HepG2 (cell line): ENCODE measurements around the gene ARHGAP9. TPM values are rescaled to one million over a fixed set of nuclear protein-coding genes. Genes with fewer than 3 reads are reported as not detected.

Experiments
- ATAC-seq: fragments of 200-7000 bp; cut with Tn5 transposase; 3 replicates; pipeline ENCODE4 v1.9.1; 2020; ENCODE audit warnings: mild to moderate bottlenecking, moderate library complexity
- BruUV-seq: library from RNA; stranded (reverse); fragments of 400-500 nt; replicated peaks from 2 replicates; lab custom pipeline; 2021; lab: Mats Ljungman, UMichigan
- CTCF ChIA-PET: fragments of 300-600 bp; formaldehyde crosslinking; extraction: SDS; loops from one replicate; lab custom pipeline; 2021; ENCODE audit warnings: low total read pairs, inconsistent platforms, low intra/inter-chr PET ratio; lab: Yijun Ruan, JAX
- POLR2A ChIA-PET: fragments of 350-600 bp; sonication (Branson Sonifier 250); formaldehyde crosslinking; loops from one replicate; lab custom pipeline; 2020; ENCODE audit warnings: antibody characterized with exemption, inconsistent platforms; lab: Yijun Ruan, JAX
- DNase-seq: peaks from one replicate; pipeline ENCODE4 v3.0.0-alpha.2; 2015; ENCODE audit warnings: low spot score
- FAIRE-seq: peaks from 3 replicates; lab custom pipeline; 2011; peaks lifted over from hg19 to GRCh38; lab: Jason Lieb, UNC
- H2AFZ ChIP-seq: one replicate; pipeline ENCODE4 v1.6.1; 2011; ENCODE audit warnings: low read length, inconsistent platforms
- H3K27ac ChIP-seq: fragments of 300-600 bp; 3 replicates; pipeline ENCODE4 v1.8.0; 2011; ENCODE audit warnings: mixed run types, mild to moderate bottlenecking, mixed read lengths, low read length, inconsistent platforms; ENCODE audit not compliant: insufficient read depth; ENCODE audit errors: extremely low read length
- H3K27me3 ChIP-seq, 2 experiments: fragments of 200-600 bp in 1 of 2; 2 replicates in 1 of 2; 3 replicates in 1 of 2; pipeline versions ENCODE4 v1.6.0 to v1.8.0; 2011; ENCODE audit warnings: low read length in 2 of 2, mild to moderate bottlenecking in 2 of 2, moderate library complexity in 2 of 2, inconsistent platforms in 1 of 2; ENCODE audit not compliant: insufficient read depth in 2 of 2, control insufficient read depth in 1 of 2
- H3K36me3 ChIP-seq, 2 experiments: fragments of 200-600 bp in 1 of 2; replicated peaks in 1 of 2; 2 replicates in 1 of 2; 3 replicates in 1 of 2; pipeline versions ENCODE4 v1.5.1 to v1.8.0; 2011; ENCODE audit warnings: low read length in 2 of 2, inconsistent platforms in 1 of 2; ENCODE audit not compliant: insufficient read depth in 2 of 2, control insufficient read depth in 1 of 2
- H3K4me1 ChIP-seq: 2 replicates; pipeline ENCODE4 v1.5.1; 2012; ENCODE audit warnings: low read length, inconsistent platforms; ENCODE audit not compliant: insufficient read depth
- H3K4me2 ChIP-seq: 2 replicates; pipeline ENCODE4 v1.6.0; 2011; ENCODE audit warnings: low read depth, low read length, inconsistent platforms
- H3K4me3 ChIP-seq, 3 experiments: fragments of 200-600 bp in 1 of 3; sonication (generic), shearing (Covaris generic) in 1 of 3; replicated peaks in 1 of 3; 2 replicates each; pipeline ENCODE4 v1.5.1; 2011 to 2016; ENCODE audit warnings: low read length in 3 of 3, inconsistent platforms in 2 of 3, low read depth in 2 of 3, mild to moderate bottlenecking in 2 of 3, control low read depth in 1 of 3, mixed read lengths in 1 of 3; ENCODE audit not compliant: insufficient read depth in 1 of 3
- H3K79me2 ChIP-seq: one replicate; pipeline ENCODE4 v1.6.1; 2011; ENCODE audit warnings: low read length, inconsistent platforms; ENCODE audit not compliant: insufficient read depth
- H3K9ac ChIP-seq: 2 replicates; pipeline ENCODE4 v1.6.0; 2011; ENCODE audit warnings: mild to moderate bottlenecking, low read depth, low read length, inconsistent platforms; ENCODE audit not compliant: insufficient read depth
- H3K9me3 ChIP-seq: 2 replicates; pipeline ENCODE4 v1.5.1; 2012; ENCODE audit warnings: mild to moderate bottlenecking, low read length
- H4K20me1 ChIP-seq: 2 replicates; pipeline ENCODE4 v1.6.0; 2011; ENCODE audit warnings: inconsistent platforms, mild to moderate bottlenecking, low read length, moderate library complexity; ENCODE audit not compliant: insufficient read depth
- ATM ChIP-seq: fragments of 450-650 bp; IDR thresholded peaks from 2 replicates; pipeline ENCODE4 v1.7.1; 2017; ENCODE audit warnings: mild to moderate bottlenecking, borderline replicate concordance
- BHLHE40 ChIP-seq: IDR thresholded peaks from 2 replicates; pipeline ENCODE4 v1.6.1; 2011; ENCODE audit warnings: low read length, improper control_type of control experiment
- CBFB ChIP-seq: sonication (generic); formaldehyde crosslinking; IDR thresholded peaks from 2 replicates; pipeline ENCODE4 v1.4.0; 2020; ENCODE audit warnings: missing genetic modification reagents
- CCDC6 ChIP-seq: sonication (generic); formaldehyde crosslinking; IDR thresholded peaks from 2 replicates; pipeline ENCODE4 v1.8.1; 2022; ENCODE audit warnings: mild to moderate bottlenecking, missing genetic modification reagents, moderate library complexity
- GTF2F1 ChIP-seq: fragments of 150-350 bp; IDR thresholded peaks from 2 replicates; pipeline ENCODE4 v1.6.1; 2014; ENCODE audit warnings: low read length
- KMT2A ChIP-seq: sonication (generic); formaldehyde crosslinking; IDR thresholded peaks from 2 replicates; pipeline ENCODE4 v1.4.0; 2020; ENCODE audit warnings: missing genetic modification reagents
- LCORL ChIP-seq, 2 experiments: fragments of 450-650 bp in 1 of 2; sonication (generic) in 1 of 2; formaldehyde crosslinking in 1 of 2; IDR thresholded peaks; 2 replicates each; pipeline versions ENCODE4 v1.5.0 to v1.6.1; 2017 to 2020; ENCODE audit warnings: antibody characterized with exemption in 1 of 2, missing genetic modification reagents in 1 of 2
- POLR2A ChIP-seq, 2 experiments: IDR thresholded peaks; 2 replicates each; pipeline ENCODE4 v1.6.1; 2011; ENCODE audit warnings: low read depth in 2 of 2, low read length in 2 of 2, mild to moderate bottlenecking in 1 of 2, moderate library complexity in 1 of 2; ENCODE audit not compliant: insufficient read depth in 1 of 2
- PRMT3 ChIP-seq: sonication (generic); formaldehyde crosslinking; IDR thresholded peaks from 2 replicates; pipeline ENCODE4 v1.8.1; 2022; ENCODE audit warnings: low read depth, mild to moderate bottlenecking, moderate library complexity, missing genetic modification reagents, borderline replicate concordance
- RBM39 ChIP-seq: fragments of 200-400 bp; formaldehyde crosslinking; IDR thresholded peaks from one replicate; pipeline ENCODE4 v1.6.1; 2018; ENCODE audit warnings: antibody characterized with exemption, mild to moderate bottlenecking, low read depth, low read length; ENCODE audit not compliant: poor library complexity, severe bottlenecking
- RNF2 ChIP-seq: fragments of 450-650 bp; conservative IDR thresholded peaks from 2 replicates; pipeline ENCODE4 v1.6.1; 2016; ENCODE audit warnings: low read depth
- SMAD3 ChIP-seq: sonication (generic); formaldehyde crosslinking; IDR thresholded peaks from 2 replicates; pipeline ENCODE4 v1.4.0; 2020; ENCODE audit warnings: missing genetic modification reagents
- TAF15 ChIP-seq: fragments of 200-400 bp; formaldehyde crosslinking; IDR thresholded peaks from one replicate; pipeline ENCODE4 v1.6.1; 2018; ENCODE audit warnings: mild to moderate bottlenecking, low read depth, low read length; ENCODE audit not compliant: poor library complexity, severe bottlenecking
- ZBTB10 ChIP-seq: sonication (generic); formaldehyde crosslinking; IDR thresholded peaks from 2 replicates; pipeline ENCODE4 v1.4.0; 2020; ENCODE audit warnings: missing genetic modification reagents, borderline replicate concordance
- ZMAT3 ChIP-seq: sonication (generic); formaldehyde crosslinking; conservative IDR thresholded peaks from 2 replicates; pipeline ENCODE4 v1.7.0; 2021; ENCODE audit warnings: missing genetic modification reagents
- ZNF292 ChIP-seq: sonication (generic); formaldehyde crosslinking; IDR thresholded peaks from 2 replicates; pipeline ENCODE4 v1.8.1; 2022; ENCODE audit warnings: mild to moderate bottlenecking, low read depth, missing genetic modification reagents, borderline replicate concordance
- ZNF710 ChIP-seq: sonication (generic); formaldehyde crosslinking; IDR thresholded peaks from 2 replicates; pipeline ENCODE4 v1.5.0; 2020; ENCODE audit warnings: mild to moderate bottlenecking, missing genetic modification reagents, borderline replicate concordance
- WGBS: methylation state at CpG from one replicate; pipeline ENCODE4 v1.1.6; 2017; ENCODE audit warnings: low lambda C conversion rate; 5-methylcytosine and 5-hydroxymethylcytosine counted together
- in situ Hi-C: cut with HindIII; loops from 2 replicates; pipeline ENCODE4 v1.10.0; 2017; ENCODE audit warnings: low pct_unique_long_range_greater_than_20kb; ENCODE audit not compliant: extremely low pct_ligation_motif_present
- intact Hi-C: fragments of 100-400 bp; cut with micrococcal nuclease; formaldehyde crosslinking; loops from one replicate; pipeline ENCODE4 v1.10.0; 2022; ENCODE audit not compliant: unreplicated experiment
- polyA plus RNA-seq, 8 experiments: library from polyadenylated mRNA; depleted of rRNA in 3 of 8; stranded (reverse) in 7 of 8; unstranded in 1 of 8; fragments of >200 nt; fragmentation: Illumina TruSeq in 4 of 8; extraction: Trizol in 4 of 8; gene quantifications; 2 replicates each; pipeline versions ENCODE4 v1.2.1 to v1.2.3, GENCODE V29; 2011 to 2016; ENCODE audit warnings: low read depth in 4 of 8, missing spikeins in 1 of 8, mixed read lengths in 1 of 8; ENCODE audit not compliant: insufficient read depth in 1 of 8
- total RNA-seq, 5 experiments: library from RNA; depleted of rRNA; stranded (reverse); fragments of >200 nt; fragmentation: Illumina TruSeq; extraction: Trizol; gene quantifications; 2 replicates each; pipeline ENCODE4 v1.2.3, GENCODE V29; 2016; ENCODE audit warnings: low read depth in 1 of 5

Gene ARHGAP9
- total and polyA plus RNA-seq, 2 of the 13 experiments (the other 11 are each of a cell fraction or from before 2014, with no cell fraction given) = 0.18 to 1.2 TPM

- no peak for DNase-seq
- in situ Hi-C loops = no loop called here
- H2AFZ ChIP-seq = no peak overlapping the region
- TF ChIP-seq CBFB (CRISPR knock-in tag) (no peak), RNF2 (no peak), TAF15 (no peak), CCDC6 (CRISPR knock-in tag) (peak; percentile 74), BHLHE40 (peak; percentile 48; the same call in 1 of the 2 replicates), ZNF292 (CRISPR knock-in tag) (no peak), PRMT3 (0 out of 2 replicates have a peak, but pooled peaks have one; percentile 56), POLR2A (IDR thresholded peaks at IDR 0.05; ENCODE audit: insufficient read depth in 1 of 2, low read depth in 2 of 2, low read length in 2 of 2) (peak in 1 of 2 experiments; percentile 50; a peak in 2 of 4 replicates), ZNF710 (CRISPR knock-in tag) (no peak), LCORL (IDR thresholded peaks at IDR 0.05) (no peak), LCORL (CRISPR knock-in tag; IDR thresholded peaks at IDR 0.05) (0 out of 2 replicates have a peak, but pooled peaks have one; percentile 30), GTF2F1 (0 out of 2 replicates have a peak, but pooled peaks have one; percentile 20), RBM39 (peak; percentile 19), KMT2A (peak; percentile 47; the same call in 1 of the 2 replicates), ZMAT3 (0 out of 2 replicates have a peak, but pooled peaks have one; percentile 26), ZBTB10 (CRISPR knock-in tag) (0 out of 2 replicates have a peak, but pooled peaks have one; percentile 27), ATM (no peak), SMAD3 (CRISPR knock-in tag) (no peak)
Observed at GRCh38 chr12:57430112-57430930, 49.3 kb downstream of the ARHGAP9 start.

More at GRCh38 chr12:57430112-57430930, 49.3 kb downstream of the ARHGAP9 start:
- H3K9ac ChIP-seq = peak overlapping the region; percentile 89
- POLR2A ChIA-PET = interaction anchor here (0.5 to 2.1 kb wide), 7 partner anchors 10 to 204 kb away, joined by 3 to 35 read pairs (median 4); partner anchors contain the start of genes GLI1 and INHBE
- BruUV-seq = no TSS peak
- H3K36me3 ChIP-seq = no peaks in the 10 kb centered on the region
- CTCF ChIA-PET = no interaction called here
- ATAC-seq = peak; percentile 63
- H3K4me2 ChIP-seq = peak overlapping the region; percentile 75
- peaks cover 42% of the 10 kb centered on the region for H3K4me1 ChIP-seq
- H3K27ac ChIP-seq = peak overlapping the region; percentile 88
- H3K79me2 ChIP-seq = peaks cover 14% of the 10 kb centered on the region
- FAIRE-seq = no peak
- no peaks in the 10 kb centered on the region for H4K20me1 ChIP-seq
- peak overlapping the region; percentile 63 to 77 (median 73) for H3K4me3 ChIP-seq
- H3K27me3 ChIP-seq = no peaks in the 10 kb centered on the region; a peak in 1 of 5 replicates
- no peaks in the 10 kb centered on the region for H3K9me3 ChIP-seq
- WGBS = under 1% methylated on average over 48 of the region's 74 CpGs
- intact Hi-C loops = no loop called here
